ENCODE data around the gene EGFR.
"Not testable (repeated sequence)": the region's sequence is repeated elsewhere in the genome, so short reads cannot be mapped to it uniquely, and the experiment has no call there.

Gene EGFR

DNA sequence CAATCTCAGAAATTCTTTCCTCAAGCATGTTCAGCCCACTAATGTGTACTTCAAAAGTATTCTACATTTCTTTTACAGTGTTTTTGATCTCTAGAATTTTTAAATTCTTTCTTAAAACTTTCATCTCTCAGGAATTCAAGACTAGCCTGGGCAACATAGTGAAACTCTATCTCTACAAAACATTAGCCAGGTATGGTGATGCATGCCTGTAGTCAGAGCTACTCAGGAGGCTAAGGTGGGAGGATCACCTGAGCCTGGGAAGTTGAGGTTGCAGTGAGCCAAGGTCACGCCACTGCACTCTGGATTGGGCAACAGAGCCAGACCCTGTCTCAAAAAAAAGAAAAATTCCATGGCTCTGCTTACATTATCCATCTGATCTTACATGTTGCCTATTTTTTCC is 5.0 kb upstream of the EGFR start:
- no peak for DNase-seq (ENCODE audit: low read depth)

DNA sequence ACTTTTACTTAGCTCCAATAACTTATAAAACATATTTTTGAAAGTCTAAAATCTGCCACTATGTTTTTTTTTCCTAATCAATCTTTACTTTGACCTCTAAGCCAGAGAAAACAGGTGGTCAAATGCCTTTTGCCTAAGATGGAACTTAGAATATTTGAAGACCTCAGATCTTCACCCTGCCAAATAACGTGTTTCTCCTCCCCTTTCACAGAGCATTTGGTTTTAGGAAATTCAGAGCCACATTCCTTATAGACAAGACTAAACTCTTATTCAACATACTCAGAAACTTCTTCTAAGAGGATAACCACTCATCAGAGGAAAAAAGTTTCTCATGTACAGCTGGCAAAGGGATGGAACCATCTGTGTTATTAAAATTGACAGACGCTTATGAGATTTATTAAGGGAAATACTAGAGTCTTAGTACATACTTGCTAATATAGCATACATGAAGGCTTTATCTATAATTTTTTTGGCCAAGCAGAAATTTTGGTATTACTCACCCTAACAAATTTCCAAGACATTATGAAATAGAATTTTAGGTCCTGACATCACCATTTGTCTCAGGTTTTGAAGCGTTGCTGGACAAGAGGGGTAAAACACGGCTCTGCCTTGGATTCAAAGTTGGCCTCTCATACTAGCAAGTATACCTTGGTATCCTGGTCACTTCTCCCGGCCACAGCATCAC is 2.6 kb upstream of the EGFR start:
- DNase-seq (ENCODE audit: low read depth), result no peak

DNA sequence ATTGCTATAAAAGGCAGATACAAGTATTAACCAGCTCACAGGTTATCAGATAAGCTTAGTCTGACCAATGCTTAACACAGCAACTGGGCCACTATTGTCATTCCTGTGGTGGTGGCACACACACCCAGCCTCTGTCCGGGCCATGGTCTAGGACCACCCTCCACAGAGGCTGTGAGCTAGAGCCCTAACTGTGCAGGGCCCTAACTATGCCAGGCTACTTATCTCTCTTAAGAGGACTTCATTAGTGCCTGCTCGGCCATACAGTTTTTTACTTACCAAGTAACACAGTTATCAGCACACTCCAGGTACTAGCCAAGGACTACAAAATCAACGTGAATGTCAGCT is 2.1 kb upstream of the EGFR start:
- DNase-seq (ENCODE audit: low read depth), result no peak

DNA sequence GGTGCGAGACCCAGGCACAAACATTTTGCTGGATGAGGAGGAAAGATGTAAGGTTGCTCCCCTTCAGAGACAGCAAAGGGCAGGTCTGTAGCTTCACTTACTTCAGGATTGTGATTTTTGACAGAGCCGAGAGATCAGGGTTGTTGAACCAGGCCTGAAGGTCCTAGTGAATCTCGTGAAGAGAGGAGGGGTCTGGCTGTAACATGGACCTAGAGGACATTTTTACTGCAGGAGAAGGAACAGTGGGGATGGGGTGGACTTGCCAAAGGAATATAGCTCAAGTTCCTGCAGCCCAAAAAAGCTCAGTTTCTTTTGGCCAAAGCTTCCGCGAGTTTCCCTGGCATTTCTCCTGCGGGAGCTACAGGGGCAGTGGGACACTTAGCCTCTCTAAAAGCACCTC is 976 bp upstream of the EGFR start:
- no peak for DNase-seq (ENCODE audit: low read depth)

DNA sequence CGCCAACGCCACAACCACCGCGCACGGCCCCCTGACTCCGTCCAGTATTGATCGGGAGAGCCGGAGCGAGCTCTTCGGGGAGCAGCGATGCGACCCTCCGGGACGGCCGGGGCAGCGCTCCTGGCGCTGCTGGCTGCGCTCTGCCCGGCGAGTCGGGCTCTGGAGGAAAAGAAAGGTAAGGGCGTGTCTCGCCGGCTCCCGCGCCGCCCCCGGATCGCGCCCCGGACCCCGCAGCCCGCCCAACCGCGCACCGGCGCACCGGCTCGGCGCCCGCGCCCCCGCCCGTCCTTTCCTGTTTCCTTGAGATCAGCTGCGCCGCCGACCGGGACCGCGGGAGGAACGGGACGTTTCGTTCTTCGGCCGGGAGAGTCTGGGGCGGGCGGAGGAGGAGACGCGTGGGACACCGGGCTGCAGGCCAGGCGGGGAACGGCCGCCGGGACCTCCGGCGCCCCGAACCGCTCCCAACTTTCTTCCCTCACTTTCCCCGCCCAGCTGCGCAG is 424 bp downstream of the EGFR start:
- no peak for DNase-seq (ENCODE audit: low read depth)

DNA sequence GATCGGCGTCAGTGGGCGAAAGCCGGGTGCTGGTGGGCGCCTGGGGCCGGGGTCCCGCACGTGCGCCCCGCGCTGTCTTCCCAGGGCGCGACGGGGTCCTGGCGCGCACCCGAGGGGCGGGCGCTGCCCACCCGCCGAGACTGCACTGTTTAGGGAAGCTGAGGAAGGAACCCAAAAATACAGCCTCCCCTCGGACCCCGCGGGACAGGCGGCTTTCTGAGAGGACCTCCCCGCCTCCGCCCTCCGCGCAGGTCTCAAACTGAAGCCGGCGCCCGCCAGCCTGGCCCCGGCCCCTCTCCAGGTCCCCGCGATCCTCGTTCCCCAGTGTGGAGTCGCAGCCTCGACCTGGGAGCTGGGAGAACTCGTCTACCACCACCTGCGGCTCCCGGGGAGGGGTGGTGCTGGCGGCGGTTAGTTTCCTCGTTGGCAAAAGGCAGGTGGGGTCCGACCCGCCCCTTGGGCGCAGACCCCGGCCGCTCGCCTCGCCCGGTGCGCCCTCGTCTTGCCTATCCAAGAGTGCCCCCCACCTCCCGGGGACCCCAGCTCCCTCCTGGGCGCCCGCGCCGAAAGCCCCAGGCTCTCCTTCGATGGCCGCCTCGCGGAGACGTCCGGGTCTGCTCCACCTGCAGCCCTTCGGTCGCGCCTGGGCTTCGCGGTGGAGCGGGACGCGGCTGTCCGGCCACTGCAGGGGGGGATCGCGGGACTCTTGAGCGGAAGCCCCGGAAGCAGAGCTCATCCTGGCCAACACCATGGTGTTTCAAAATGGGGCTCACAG is 1.1 kb downstream of the EGFR start:
- no peak for DNase-seq (ENCODE audit: low read depth)

DNA sequence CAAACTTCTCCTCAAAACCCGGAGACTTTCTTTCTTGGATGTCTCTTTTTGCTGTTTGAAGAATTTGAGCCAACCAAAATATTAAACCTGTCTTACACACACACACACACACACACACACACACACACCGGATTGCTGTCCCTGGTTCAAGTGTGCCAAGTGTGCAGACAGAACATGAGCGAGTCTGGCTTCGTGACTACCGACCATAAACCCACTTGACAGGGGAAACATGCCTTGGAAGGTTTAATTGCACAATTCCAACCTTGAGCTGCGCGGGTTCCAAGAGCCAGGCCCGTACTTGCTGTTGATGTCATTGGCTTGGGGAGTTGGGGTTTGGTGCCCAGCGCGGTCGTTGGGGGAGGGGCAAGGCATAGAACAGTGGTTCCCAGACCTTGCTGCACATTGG is 1.7 kb downstream of the EGFR start:
- DNase-seq (ENCODE audit: low read depth), result no peak

DNA sequence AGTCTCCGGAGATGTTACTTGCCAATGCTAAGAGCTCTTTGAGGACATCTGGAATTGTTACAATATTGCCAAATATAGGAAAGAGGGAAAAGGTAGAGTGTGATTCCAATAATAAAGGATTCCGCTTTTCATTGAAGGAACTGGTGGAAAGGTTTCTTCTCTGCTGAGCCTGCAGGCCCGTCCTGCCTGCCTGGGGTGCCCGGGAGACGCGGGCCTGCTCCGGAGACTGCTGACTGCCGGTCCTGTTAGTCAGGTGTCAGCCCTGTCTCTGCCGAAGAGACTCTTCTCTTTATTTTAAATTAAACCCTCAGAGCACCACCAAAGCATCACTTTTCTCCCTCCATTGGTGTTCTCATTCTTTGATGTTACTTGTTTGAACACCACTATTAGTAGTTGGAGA is 2.2 kb downstream of the EGFR start:
- no peak for DNase-seq (ENCODE audit: low read depth)

DNA sequence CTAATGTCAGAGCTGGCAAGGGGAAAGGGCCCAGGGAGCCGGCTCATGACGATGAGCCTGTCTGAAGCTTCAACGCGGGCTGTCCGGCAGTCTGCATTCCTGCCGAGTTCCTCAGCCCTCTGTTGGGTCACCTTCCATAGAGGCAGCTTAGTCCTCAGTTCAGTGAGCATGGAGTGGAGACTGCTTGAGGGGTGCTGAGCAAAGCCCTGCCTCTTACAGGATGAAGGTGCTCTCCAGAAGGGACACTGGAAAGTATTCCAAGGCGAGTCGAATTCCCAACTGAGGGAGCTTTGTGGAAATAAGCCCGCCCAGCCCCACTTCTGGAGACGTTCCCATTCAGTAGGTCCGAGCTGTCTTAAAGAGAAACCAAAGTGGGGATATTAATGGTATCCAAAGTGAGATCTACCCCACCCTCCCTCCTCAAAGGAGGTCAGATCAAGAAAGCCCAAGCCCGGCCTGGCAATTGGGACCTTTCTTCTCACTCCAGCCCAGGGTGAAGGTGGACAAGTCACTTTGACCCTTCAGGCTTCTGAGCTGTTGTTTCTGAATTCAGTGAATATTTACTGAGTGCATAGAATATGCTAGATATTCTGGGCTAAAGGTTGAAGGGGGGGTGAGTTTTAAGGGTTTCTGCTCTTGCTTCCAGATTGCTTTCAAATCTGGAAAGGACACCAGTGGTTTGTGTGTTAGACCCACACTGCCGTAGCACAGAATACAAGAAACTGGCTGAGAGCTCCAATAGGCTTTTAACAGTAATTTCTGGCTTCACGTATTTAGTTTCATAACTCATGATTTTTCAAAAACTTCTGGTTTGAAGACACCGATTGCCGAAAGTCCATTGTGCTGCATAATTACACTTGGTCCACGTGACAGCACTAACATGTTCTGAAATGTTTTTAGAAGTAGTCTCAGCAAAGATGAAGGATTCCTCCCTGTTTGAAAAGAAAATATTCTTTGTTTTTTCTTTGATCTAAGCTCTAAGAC is 3.5 kb downstream of the EGFR start:
- DNase-seq (ENCODE audit: low read depth), result no peak

DNA sequence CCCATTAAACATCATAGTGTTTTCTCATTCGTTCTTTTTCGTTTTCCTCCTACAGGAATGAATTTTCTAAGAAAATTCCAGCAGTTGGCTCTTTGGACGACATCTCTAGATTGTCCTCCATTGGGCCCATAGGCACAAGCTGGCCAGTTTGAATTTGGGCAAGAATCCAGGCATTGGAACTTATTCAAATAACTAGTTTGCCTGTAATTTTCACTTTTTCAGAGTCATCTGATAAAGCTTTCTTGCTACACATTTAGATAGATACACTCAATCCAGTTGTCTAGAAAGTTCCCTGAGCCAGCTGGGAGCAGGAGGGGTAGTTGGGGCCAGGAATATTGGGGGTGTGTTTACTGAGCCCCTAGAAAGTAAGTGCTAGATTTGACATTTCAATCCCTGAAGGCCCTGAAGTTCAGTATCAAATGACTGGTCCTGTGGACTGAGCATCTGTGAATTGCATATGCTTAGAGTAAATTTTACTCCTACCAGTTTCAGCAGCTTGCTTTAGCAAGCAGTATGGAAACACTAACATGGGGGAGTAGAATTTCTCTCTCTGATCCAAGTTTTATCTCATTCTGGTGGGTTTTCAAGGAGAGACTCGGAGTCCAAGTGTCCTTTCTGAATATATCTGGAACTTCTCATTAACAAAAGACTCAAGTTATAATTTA is 5.2 kb downstream of the EGFR start:
- DNase-seq (ENCODE audit: low read depth), result no peak

DNA sequence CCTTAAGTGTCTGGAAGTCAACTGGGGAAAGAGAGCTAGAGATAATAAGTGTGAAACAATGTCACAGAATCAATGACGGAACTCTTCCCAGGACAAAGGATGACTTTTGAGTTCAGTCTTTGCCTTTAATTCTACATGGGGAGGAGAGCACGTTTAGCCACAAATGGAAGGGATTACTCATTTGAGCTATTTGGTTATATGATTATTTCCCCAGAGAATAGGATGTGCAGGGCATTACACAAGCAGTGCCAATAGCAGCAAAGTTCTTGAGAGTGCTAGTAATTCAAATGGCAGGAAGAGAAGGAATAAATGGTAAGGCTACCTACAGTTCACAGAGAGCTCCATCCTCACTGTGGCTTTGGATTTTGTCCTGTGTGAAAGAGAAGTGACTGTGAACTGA is 6.0 kb downstream of the EGFR start:
- DNase-seq (ENCODE audit: low read depth), result no peak

DNA sequence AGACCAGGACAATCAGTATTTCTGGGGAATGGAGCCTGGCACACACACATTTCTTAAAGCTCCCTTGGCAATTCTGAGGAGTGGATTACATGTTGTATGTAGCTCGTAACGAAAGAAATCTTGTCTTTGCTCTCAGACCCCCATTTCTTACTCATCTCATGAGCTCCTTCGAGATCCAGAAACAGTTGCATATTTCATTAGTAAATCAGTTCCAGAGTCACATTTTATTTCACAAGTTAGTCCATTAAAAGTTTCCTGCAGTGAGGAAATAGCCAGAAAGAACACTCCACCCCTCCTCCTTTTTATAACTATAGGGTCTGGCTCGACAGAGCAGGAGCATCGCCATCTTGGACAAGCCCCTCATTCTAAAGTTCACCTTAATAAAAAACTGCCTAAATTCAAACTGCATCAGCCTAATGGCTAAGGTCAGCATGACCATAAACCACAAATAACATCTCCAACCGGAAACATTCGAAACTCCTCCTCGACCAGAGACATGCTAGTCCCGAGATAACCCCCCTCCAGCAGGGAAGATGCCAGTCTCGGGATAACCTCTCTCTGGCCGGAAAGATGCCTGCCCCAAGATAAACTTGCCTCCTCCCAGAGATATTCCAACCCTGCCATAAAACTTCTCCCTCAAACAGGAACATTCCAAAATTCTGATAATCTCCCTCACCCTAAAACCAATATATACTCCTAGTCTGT is 7.4 kb downstream of the EGFR start:
- no peak for DNase-seq (ENCODE audit: low read depth)

DNA sequence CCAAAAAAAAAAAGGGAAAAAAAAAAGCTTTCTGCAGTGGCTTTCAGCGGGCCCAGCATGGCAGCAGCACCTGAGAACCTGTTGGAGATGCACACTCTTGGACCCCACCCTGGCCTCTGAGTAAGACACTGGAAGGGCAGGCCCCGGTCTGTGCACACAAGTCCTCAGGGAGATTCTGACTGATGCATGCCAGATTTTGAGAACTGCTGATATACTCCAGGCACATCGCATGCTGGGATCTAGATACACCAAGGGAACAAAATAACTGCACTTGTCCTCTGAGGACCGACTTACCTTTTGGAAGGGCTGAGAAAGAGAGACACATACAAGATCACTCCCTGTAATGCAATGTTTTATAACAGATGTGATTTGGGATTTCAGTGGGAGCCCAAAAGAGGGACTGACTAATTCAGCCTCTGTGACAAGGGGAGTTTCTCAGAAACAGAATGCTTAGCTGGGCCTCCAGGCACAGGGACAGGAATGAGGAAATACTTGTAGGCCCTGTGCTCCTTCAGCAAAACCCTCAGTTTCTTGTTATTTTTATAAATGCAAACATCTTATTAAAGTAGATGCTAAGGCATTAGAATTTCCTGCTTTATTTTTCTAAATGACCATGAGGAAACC is 8.2 kb downstream of the EGFR start:
- no peak for DNase-seq (ENCODE audit: low read depth)

DNA sequence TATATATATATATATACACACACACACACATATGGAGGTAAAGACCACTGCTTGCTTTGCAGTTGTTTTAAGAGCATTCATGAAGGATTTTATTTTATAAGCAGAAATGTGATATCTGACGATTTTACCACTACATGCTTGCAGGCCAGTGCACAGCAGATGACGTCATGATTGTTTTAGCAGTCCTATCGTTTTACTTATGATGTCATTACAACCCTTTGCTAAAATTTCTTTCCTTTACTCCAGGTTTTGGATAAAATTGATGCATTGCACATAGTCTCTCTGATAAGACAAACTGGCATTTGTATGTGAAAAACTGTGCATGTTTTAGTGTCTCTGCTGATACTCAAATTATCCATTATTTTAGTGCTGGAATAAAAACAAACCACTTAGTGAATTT is 9.2 kb downstream of the EGFR start:
- no peak for DNase-seq (ENCODE audit: low read depth)

DNA sequence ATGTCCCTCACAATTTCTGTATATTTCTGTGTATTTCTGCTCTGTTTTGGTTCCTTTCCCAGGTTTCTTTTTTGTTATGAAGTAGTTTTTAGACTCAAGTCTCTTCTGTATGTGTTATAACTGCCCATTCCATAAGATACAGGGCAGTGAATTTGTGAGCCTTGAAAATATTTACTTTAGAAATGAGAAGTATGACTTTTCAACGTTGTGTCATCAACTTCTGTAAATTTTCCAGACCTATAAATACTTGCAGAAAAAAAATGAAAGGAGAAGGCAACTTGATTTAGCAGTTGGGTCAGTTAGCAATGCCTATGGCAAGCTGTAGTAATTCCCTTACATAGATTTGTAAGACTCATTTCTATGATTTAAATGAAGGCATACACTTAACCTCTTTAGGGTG is 11.5 kb downstream of the EGFR start:
- no peak for DNase-seq (ENCODE audit: low read depth)

DNA sequence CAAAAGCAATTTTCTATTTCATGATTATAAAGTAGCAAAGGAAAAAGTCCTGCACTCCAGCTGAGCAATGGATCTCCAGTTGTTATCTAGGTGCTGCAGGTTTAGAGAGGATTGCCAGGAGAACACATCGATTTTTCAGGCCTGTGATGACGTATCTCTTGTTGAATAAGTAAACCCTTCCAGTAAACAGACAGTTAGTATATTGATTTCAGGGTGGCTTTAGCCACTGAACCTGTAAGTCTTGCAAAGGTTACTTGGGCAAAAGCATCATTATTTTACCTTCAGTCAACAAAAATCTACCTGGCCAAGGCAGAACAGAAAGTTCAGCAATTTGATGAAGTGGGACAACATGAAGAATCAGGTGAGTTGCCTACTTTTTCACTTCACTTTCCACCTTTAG is 12.3 kb downstream of the EGFR start:
- no peak for DNase-seq (ENCODE audit: low read depth)

DNA sequence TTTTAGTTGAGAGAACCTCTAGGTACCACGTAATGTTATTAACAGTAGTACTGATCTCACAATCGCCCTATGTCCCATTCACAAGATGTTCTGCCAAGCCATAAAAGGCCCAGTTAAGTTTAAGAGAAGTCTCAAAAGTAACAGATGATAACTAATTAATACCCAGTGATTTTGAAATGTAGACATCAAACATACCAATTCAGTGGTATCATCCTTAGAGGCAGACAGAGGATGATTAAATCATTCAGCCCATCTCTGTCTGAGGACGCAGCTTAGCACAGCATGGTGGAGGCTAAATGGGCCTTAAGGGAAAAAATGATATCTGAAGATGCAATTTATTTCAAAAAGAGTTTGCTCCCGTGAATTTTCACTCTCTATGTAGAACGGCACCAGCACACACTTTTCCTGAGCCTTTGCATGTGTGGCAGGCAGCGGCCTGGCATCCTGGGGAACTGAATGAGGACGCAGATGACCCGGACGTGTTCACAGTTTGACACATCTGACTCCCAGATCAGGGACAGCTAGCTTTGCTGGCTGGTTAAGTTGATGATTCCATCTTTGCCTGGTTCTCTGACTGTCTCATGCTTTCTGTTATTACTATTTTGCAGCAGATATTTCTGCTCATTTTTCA is 13.4 kb downstream of the EGFR start:
- no peak for DNase-seq (ENCODE audit: low read depth)

DNA sequence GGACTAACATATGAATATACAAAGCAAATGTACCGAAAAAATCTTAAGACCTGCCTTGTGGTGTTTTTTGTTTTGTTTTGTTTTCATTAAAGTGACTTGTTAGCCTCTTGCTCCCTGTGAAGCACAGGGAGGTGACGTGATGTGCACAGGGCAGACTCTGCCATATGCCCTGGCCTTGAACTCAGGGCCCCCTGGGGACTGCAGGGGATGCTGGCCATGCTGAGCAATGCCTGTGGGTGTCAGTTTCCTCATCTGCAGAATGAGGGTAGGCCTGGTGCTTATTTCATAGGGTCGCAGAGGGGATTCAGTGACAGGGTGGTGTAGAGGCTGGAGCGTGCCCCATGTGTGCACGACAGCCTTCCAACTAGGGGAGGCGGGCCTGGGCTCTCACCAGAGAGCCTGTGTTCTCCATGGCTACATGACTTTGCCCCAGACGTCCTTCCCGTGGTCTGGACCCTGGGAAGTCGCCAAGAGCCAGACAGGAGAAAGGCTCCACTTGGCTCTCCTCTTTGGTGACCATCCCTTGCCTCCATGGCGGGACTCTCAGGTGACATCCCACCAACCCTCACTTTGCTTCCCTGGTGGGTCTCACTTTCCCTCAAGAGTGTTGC is 14.5 kb downstream of the EGFR start:
- DNase-seq (ENCODE audit: low read depth), result no peak

DNA sequence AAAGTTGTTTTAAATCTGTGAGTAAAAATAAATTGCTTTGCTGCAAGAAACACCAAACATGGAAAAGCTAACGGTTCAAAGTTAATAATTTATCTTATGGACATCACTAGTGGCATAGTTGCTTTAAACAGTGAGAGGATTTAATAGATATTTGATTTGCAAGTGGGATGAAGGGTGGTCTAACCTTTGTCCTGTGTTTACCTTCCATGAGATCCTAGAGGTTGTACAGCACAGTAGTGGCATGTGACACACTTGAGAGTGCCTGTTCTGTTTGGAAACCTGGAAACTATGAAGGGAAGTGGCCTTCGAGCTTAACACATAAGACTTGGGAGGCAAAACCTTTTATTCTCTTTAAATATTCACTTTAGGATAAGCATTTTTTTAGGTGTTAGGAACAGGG is 16.0 kb downstream of the EGFR start:
- no peak for DNase-seq (ENCODE audit: low read depth)

DNA sequence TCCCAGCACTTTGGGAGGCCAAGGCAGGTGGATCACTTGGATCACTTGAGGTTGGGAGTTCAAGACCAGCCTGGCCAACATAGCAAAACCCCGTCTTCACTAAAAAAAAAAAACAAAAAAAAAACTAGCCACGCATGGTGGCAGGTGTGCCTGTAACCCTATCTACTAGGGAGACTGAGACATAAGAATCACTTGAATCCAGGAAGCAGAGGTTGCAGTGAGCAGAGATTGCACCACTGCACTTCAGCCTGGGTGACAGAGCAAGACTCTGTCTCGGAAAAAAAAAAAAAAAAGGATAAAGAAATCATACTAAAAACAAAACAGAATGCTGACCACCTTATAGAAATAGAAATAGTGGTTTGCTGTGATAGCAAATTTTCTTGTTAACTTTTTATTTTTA is 16.6 kb downstream of the EGFR start:
- not testable (repeated sequence) for DNase-seq (ENCODE audit: low read depth)
